HepG2 (cell line): ENCODE data around the gene SLC35G2.

Source experiments
- ATF4 ChIP-seq, 2 experiments: fragments of 450-650 bp in 1 of 2; sonication (generic) in 1 of 2; formaldehyde crosslinking; IDR thresholded peaks; 2 replicates each; pipeline versions ENCODE4 v1.5.0 to v1.8.0; 2020 to 2022; ENCODE audit warnings: mild to moderate bottlenecking in 1 of 2, missing genetic modification reagents in 1 of 2
- CTCF ChIP-seq: sonication (generic); formaldehyde crosslinking; IDR thresholded peaks from 2 replicates; pipeline ENCODE4 v1.5.0; 2020; ENCODE audit warnings: mild to moderate bottlenecking, missing genetic modification reagents, moderate library complexity
- ERF ChIP-seq: IDR thresholded peaks from 2 replicates; pipeline ENCODE4 v1.6.1; 2018; ENCODE audit warnings: missing biosample characterization, missing genetic modification reagents
- GMEB1 ChIP-seq: sonication (generic); formaldehyde crosslinking; IDR thresholded peaks from 2 replicates; pipeline ENCODE4 v1.5.1; 2020; ENCODE audit warnings: missing genetic modification reagents, mild to moderate bottlenecking, borderline replicate concordance
- HHEX ChIP-seq: IDR thresholded peaks from 2 replicates; pipeline ENCODE4 v1.6.1; 2016; ENCODE audit warnings: control low read depth
- NFE2L2 ChIP-seq: fragments of 150-350 bp; IDR thresholded peaks from 2 replicates; pipeline ENCODE4 v1.6.1; 2014; ENCODE audit warnings: low read length
- NR3C1 ChIP-seq: sonication (generic); formaldehyde crosslinking; IDR thresholded peaks from 2 replicates; pipeline ENCODE4 v1.4.0; 2020; ENCODE audit warnings: missing genetic modification reagents
- PREB ChIP-seq: sonication (generic); formaldehyde crosslinking; IDR thresholded peaks from 2 replicates; pipeline ENCODE4 v1.4.0; 2020; ENCODE audit warnings: missing genetic modification reagents
- REPIN1 ChIP-seq: sonication (generic); formaldehyde crosslinking; IDR thresholded peaks from 2 replicates; pipeline ENCODE4 v1.8.0; 2022; ENCODE audit warnings: missing genetic modification reagents, low read depth, mild to moderate bottlenecking, borderline replicate concordance
- ZNF7 ChIP-seq: IDR thresholded peaks from 2 replicates; pipeline ENCODE4 v1.6.1; 2016; ENCODE audit warnings: missing biosample characterization, missing genetic modification reagents

- TF ChIP-seq CTCF (CRISPR knock-in tag) (no peak), PREB (CRISPR knock-in tag) (no peak), HHEX (no peak), ATF4 (CRISPR knock-in tag; IDR thresholded peaks at IDR 0.05) (no peak), ZNF7 (CRISPR knock-in tag) (no peak), GMEB1 (CRISPR knock-in tag) (no peak), ERF (CRISPR knock-in tag) (no peak), NR3C1 (CRISPR knock-in tag) (no peak), REPIN1 (CRISPR knock-in tag) (no peak), NFE2L2 (no peak)
These were observed 85.0 kb downstream of the SLC35G2 start for GRCh38 chr3:136903899-136904298.
